Esophagus squamous epithelium (tissue), 4 donors: Measurements from ENCODE around the gene KIAA0753.

ENCODE experiments used
- CTCF ChIP-seq, 6 experiments: fragments of 450-650 bp in 4 of 6; fragments of 200-600 bp in 2 of 6; sonication (generic) in 2 of 6; IDR thresholded peaks; one replicate each; pipeline ENCODE4 v1.5.1; 2016 to 2019; ENCODE audit warnings: antibody characterized with exemption in 6 of 6, mild to moderate bottlenecking in 4 of 6, moderate library complexity in 4 of 6
- POLR2A ChIP-seq, 4 donors: fragments of 450-650 bp; IDR thresholded peaks; one replicate each; pipeline ENCODE4 v1.6.1; 2017; ENCODE audit warnings: antibody characterized with exemption in 4 of 4, mild to moderate bottlenecking in 4 of 4, moderate library complexity in 3 of 4

GRCh38 chr17:6558276-6558675 lies 82.2 kb downstream of the KIAA0753 start:
- no peak for TF ChIP-seq CTCF (IDR thresholded peaks at IDR 0.05)
- no peak for TF ChIP-seq POLR2A (IDR thresholded peaks at IDR 0.05)
